Bone marrow (tissue), 2 donors: ENCODE measurements around the gene PPP6R1.

Experiments
- DNase-seq, 2 donors: peaks; one replicate each; lab custom pipeline; 2025; lab: John Stamatoyannopoulos, UW

Gene PPP6R1

GRCh38 chr19:55283548-55284377 is 24.9 kb upstream of the PPP6R1 start, which contains the start of gene BRSK1:
BRSK1 (plus strand) TSS chr19:55283997; CDS start chr19:55284443, 446 bp downstream.
- DNase-seq, result no peak

GRCh38 chr19:55279770-55280643 is 21.2 kb upstream of the PPP6R1 start, which contains the start of gene HSPBP1:
HSPBP1 (minus strand) TSS chr19:55280110; CDS start chr19:55279608, 502 bp downstream.
- peak; percentile 64 to 98 for DNase-seq

- no peak for DNase-seq
Measured at GRCh38 chr19:55279340-55279739, 20.5 kb upstream of the PPP6R1 start.

GRCh38 chr19:55278391-55279135 is 19.7 kb upstream of the PPP6R1 start:
- no peak for DNase-seq

GRCh38 chr19:55277494-55277893 is 18.7 kb upstream of the PPP6R1 start:
- no peak for DNase-seq

GRCh38 chr19:55276720-55277430 is 18.1 kb upstream of the PPP6R1 start:
- DNase-seq, result no peak

- DNase-seq, result no peak
Measured at GRCh38 chr19:55275851-55276719, 17.3 kb upstream of the PPP6R1 start.

- no peak for DNase-seq
Measured at GRCh38 chr19:55273978-55274707, 15.3 kb upstream of the PPP6R1 start.

GRCh38 chr19:55272142-55272541 is 13.3 kb upstream of the PPP6R1 start:
- no peak for DNase-seq

- no peak for DNase-seq
Measured at GRCh38 chr19:55270172-55270942, 11.5 kb upstream of the PPP6R1 start.

GRCh38 chr19:55269299-55269698 is 10.5 kb upstream of the PPP6R1 start:
- DNase-seq, result no peak

- no peak for DNase-seq
Measured at GRCh38 chr19:55266840-55267239, 8.0 kb upstream of the PPP6R1 start.

GRCh38 chr19:55266404-55266803 is 7.6 kb upstream of the PPP6R1 start:
- no peak for DNase-seq

- no peak for DNase-seq
Measured at GRCh38 chr19:55265723-55266386, 7.0 kb upstream of the PPP6R1 start.

- DNase-seq, result no peak
Measured at GRCh38 chr19:55265173-55265572, 6.4 kb upstream of the PPP6R1 start.

GRCh38 chr19:55264531-55264930 is 5.7 kb upstream of the PPP6R1 start:
- DNase-seq, result no peak

- DNase-seq, result no peak
Measured at GRCh38 chr19:55262359-55262758, 3.5 kb upstream of the PPP6R1 start.

GRCh38 chr19:55261671-55262126 is 2.9 kb upstream of the PPP6R1 start:
- DNase-seq, result no peak
